HL-60 (cell line): ENCODE measurements around the gene NUDT22.

Experiments
- DNase-seq, 2 experiments: peaks; one replicate each; pipeline ENCODE4 v3.0.0-alpha.2; 2010 to 2020; ENCODE audit warnings: low read depth in 1 of 2, low spot score in 1 of 2
- H3K27ac ChIP-seq: fragments of 250-450 bp; sonication (Bioruptor Pico); replicated peaks from 2 replicates; pipeline ENCODE4 v1.5.1; 2020; ENCODE audit warnings: mild to moderate bottlenecking, moderate library complexity
- H3K27me3 ChIP-seq: fragments of 250-450 bp; sonication (Bioruptor Pico); 2 replicates; pipeline ENCODE4 v1.5.1; 2021; ENCODE audit warnings: mild to moderate bottlenecking, moderate library complexity; ENCODE audit not compliant: insufficient read depth, poor library complexity, severe bottlenecking
- H3K4me3 ChIP-seq: replicated peaks from 2 replicates; pipeline ENCODE4 v1.5.1; 2011; ENCODE audit warnings: mild to moderate bottlenecking, control low read depth, low read length; ENCODE audit not compliant: insufficient read depth
- CTCF ChIP-seq: IDR thresholded peaks from one replicate; pipeline ENCODE4 v1.5.1; 2011; ENCODE audit warnings: low read length, control low read depth, inconsistent platforms; ENCODE audit not compliant: insufficient read depth
- GABPA ChIP-seq: IDR thresholded peaks from 2 replicates; pipeline ENCODE4 v1.6.1; 2012; ENCODE audit warnings: low read depth
- POLR2AphosphoS5 ChIP-seq: IDR thresholded peaks from 2 replicates; pipeline ENCODE4 v1.6.1; 2012; ENCODE audit warnings: low read depth
- REST ChIP-seq: IDR thresholded peaks from 2 replicates; pipeline ENCODE4 v1.6.1; 2012; ENCODE audit warnings: low read depth; ENCODE audit not compliant: insufficient replicate concordance
- SPI1 ChIP-seq: IDR thresholded peaks from 2 replicates; pipeline ENCODE4 v1.6.1; 2012; ENCODE audit warnings: low read depth, mild to moderate bottlenecking, borderline replicate concordance

The NUDT22 gene

GRCh38 chr11:64247729-64248531, 21.9 kb downstream of the NUDT22 start:
- Histone ChIP-seq H3K27ac (no peak overlapping the region; the same call in 1 of the 2 replicates), H3K4me3 (peak overlapping the region; percentile 65; the same call in 1 of the 2 replicates), H3K27me3 (no peaks in the 10 kb centered on the region)
- DNase-seq, result no peak
- TF ChIP-seq SPI1, result no peak
- no peak for TF ChIP-seq REST
- TF ChIP-seq CTCF, result no peak

- Histone ChIP-seq H3K4me3 (no peak overlapping the region), H3K27me3 (no peaks in the 10 kb centered on the region), H3K27ac (no peak overlapping the region)
- TF ChIP-seq SPI1 (no peak), GABPA (no peak), POLR2AphosphoS5 (no peak), CTCF (no peak), REST (no peak)
- no peak for DNase-seq
These were observed 22.5 kb downstream of the NUDT22 start for GRCh38 chr11:64248578-64248977.

GRCh38 chr11:64249038-64249437, 23.0 kb downstream of the NUDT22 start:
- no peak for DNase-seq
- Histone ChIP-seq H3K4me3 (no peak overlapping the region), H3K27me3 (no peaks in the 10 kb centered on the region), H3K27ac (no peak overlapping the region)
- no peak for TF ChIP-seq GABPA
- no peak for TF ChIP-seq REST
- no peak for TF ChIP-seq POLR2AphosphoS5
- TF ChIP-seq SPI1, result no peak
